Panc1 (cell line): Measurements from ENCODE around the gene AMHR2. TPM values are rescaled to one million over a fixed set of nuclear protein-coding genes. Genes with fewer than 3 reads are reported as not detected.

Source experiments
- ATAC-seq: fragments of 200-7000 bp; cut with Tn5 transposase; 2 replicates; pipeline ENCODE4 v1.9.1; 2020; ENCODE audit warnings: mild to moderate bottlenecking, moderate library complexity
- BruUV-seq: library from RNA; stranded (reverse); fragments of 400-500 nt; replicated peaks from 2 replicates; lab custom pipeline; 2021; lab: Mats Ljungman, UMichigan
- CTCF ChIA-PET: fragments of 300-600 bp; sonication (Branson Sonifier 250); formaldehyde crosslinking; loops from one replicate; lab custom pipeline; 2022; ENCODE audit warnings: antibody characterized with exemption; lab: Charles Lee
- POLR2A ChIA-PET: fragments of 300-600 bp; sonication (Branson Sonifier 250); formaldehyde crosslinking; loops from one replicate; lab custom pipeline; 2022; ENCODE audit warnings: antibody characterized with exemption; lab: Charles Lee
- DNase-seq: peaks from one replicate; pipeline ENCODE4 v3.0.0-alpha.2; 2010; ENCODE audit warnings: low read depth, low spot score
- H3K27ac ChIP-seq: 2 replicates; pipeline ENCODE4 v1.5.1; 2011; ENCODE audit warnings: mild to moderate bottlenecking, low read length, inconsistent platforms
- H3K27me3 ChIP-seq: fragments of 200-500 bp; sonication (Bioruptor generic); 2 replicates; pipeline ENCODE4 v1.6.0; 2014; ENCODE audit warnings: low read length, inconsistent platforms; ENCODE audit not compliant: control insufficient read depth, insufficient read depth
- H3K36me3 ChIP-seq: fragments of 200-500 bp; sonication (Bioruptor generic); 2 replicates; pipeline ENCODE4 v1.5.1; 2014; ENCODE audit warnings: inconsistent platforms, mild to moderate bottlenecking, low read length, moderate library complexity; ENCODE audit not compliant: control insufficient read depth, insufficient read depth
- H3K4me1 ChIP-seq: 2 replicates; pipeline ENCODE4 v1.5.1; 2011; ENCODE audit warnings: inconsistent platforms, mild to moderate bottlenecking, low read length, moderate library complexity; ENCODE audit not compliant: control insufficient read depth, insufficient read depth
- H3K4me3 ChIP-seq, 2 experiments: 2 replicates each; pipeline ENCODE4 v1.5.1; 2011 to 2012; ENCODE audit warnings: low read depth in 2 of 2, low read length in 2 of 2, mild to moderate bottlenecking in 2 of 2, inconsistent platforms in 1 of 2, moderate library complexity in 1 of 2
- H3K9me3 ChIP-seq: fragments of 200-500 bp; sonication (Bioruptor generic); 2 replicates; pipeline ENCODE4 v1.5.1; 2014; ENCODE audit warnings: low read depth, mild to moderate bottlenecking, inconsistent platforms, low read length, moderate library complexity; ENCODE audit not compliant: control insufficient read depth, insufficient read depth
- CTCF ChIP-seq: fragments of 450-650 bp; IDR thresholded peaks from 2 replicates; pipeline ENCODE4 v1.5.1; 2017; ENCODE audit warnings: mild to moderate bottlenecking
- POLR2AphosphoS5 ChIP-seq: IDR thresholded peaks from 2 replicates; pipeline ENCODE4 v1.6.1; 2012; ENCODE audit warnings: mild to moderate bottlenecking, low read depth, low read length, moderate library complexity
- REST ChIP-seq, 2 experiments: IDR thresholded peaks; 2 replicates each; pipeline ENCODE4 v1.6.1; 2011 to 2012; ENCODE audit warnings: low read depth in 2 of 2, control low read depth in 1 of 2, low read length in 1 of 2, mild to moderate bottlenecking in 1 of 2, moderate library complexity in 1 of 2; ENCODE audit not compliant: insufficient read depth in 1 of 2
- SIN3A ChIP-seq: IDR thresholded peaks from 2 replicates; pipeline ENCODE4 v1.6.1; 2012; ENCODE audit warnings: low read depth, mild to moderate bottlenecking, low read length, moderate library complexity, borderline replicate concordance; ENCODE audit not compliant: insufficient read depth
- TCF7L2 ChIP-seq: IDR thresholded peaks from 2 replicates; pipeline ENCODE4 v1.6.1; 2011; ENCODE audit warnings: mild to moderate bottlenecking, low read depth, low read length, inconsistent platforms
- in situ Hi-C: cut with HindIII; loops from 2 replicates; pipeline ENCODE4 v1.10.0; 2016; ENCODE audit warnings: low sequenced_read_pairs, low pct_unique_long_range_greater_than_20kb
- intact Hi-C: fragments of 100-400 bp; cut with micrococcal nuclease; formaldehyde crosslinking; loops from one replicate; pipeline ENCODE4 v1.10.0; 2022; ENCODE audit not compliant: unreplicated experiment
- total RNA-seq: library from RNA; stranded (reverse); gene quantifications from one replicate; pipeline ENCODE4 v1.2.1, GENCODE V29; 2021; ENCODE audit not compliant: unreplicated experiment

The AMHR2 gene
- total RNA-seq, 1 experiment from 2014 or later = 0.13 TPM

GRCh38 chr12:53456654-53457366 is 33.2 kb downstream of the AMHR2 start:
- intact Hi-C loops = no loop called here

GRCh38 chr12:53459097-53459496 is 35.4 kb downstream of the AMHR2 start:
- no peak overlapping the region for H3K4me3 ChIP-seq
- H3K36me3 ChIP-seq = peaks cover 83% of the 10 kb centered on the region
- no peaks in the 10 kb centered on the region for H3K9me3 ChIP-seq
- BruUV-seq = no TSS peak
- CTCF ChIA-PET = interaction anchor here (0.6 kb wide), 1 partner anchor 15 kb away, joined by 5 read pairs; no protein-coding TSS in a partner anchor
- H3K27ac ChIP-seq = 0 out of 2 replicates have a peak overlapping the region, but pooled peaks have one; percentile 7
- intact Hi-C loops (no loop called here), in situ Hi-C loops (no loop called here)
- ATAC-seq (no peak), DNase-seq (no peak)
- POLR2A ChIA-PET = no interaction called here
- TF ChIP-seq POLR2AphosphoS5 (peak; percentile 31; the same call in 1 of the 2 replicates), SIN3A (no peak), CTCF (no peak), TCF7L2 (no peak), REST (IDR thresholded peaks at IDR 0.05; ENCODE audit: insufficient read depth in 1 of 2, low read depth in 2 of 2, low read length in 1 of 2) (no peak)
- peaks cover 19% of the 10 kb centered on the region for H3K4me1 ChIP-seq
- H3K27me3 ChIP-seq = no peaks in the 10 kb centered on the region

More at GRCh38 chr12:53456654-53457366, 33.2 kb downstream of the AMHR2 start:
- no peak overlapping the region for H3K27ac ChIP-seq
- no TSS peak for BruUV-seq
- ATAC-seq (no peak), DNase-seq (no peak)
- in situ Hi-C loops = no loop called here
- H3K4me1 ChIP-seq = peaks cover 22% of the 10 kb centered on the region
- H3K4me3 ChIP-seq = no peak overlapping the region
- ChIA-PET CTCF (no interaction called here), POLR2A (no interaction called here)
- no peaks in the 10 kb centered on the region for H3K9me3 ChIP-seq
- no peaks in the 10 kb centered on the region for H3K27me3 ChIP-seq
- H3K36me3 ChIP-seq = peaks cover 74% of the 10 kb centered on the region
- TF ChIP-seq TCF7L2 = no peak
- no peak for TF ChIP-seq REST (IDR thresholded peaks at IDR 0.05; ENCODE audit: insufficient read depth in 1 of 2, low read depth in 2 of 2, low read length in 1 of 2)
- TF ChIP-seq POLR2AphosphoS5 = no peak
